A549 (cell line): ENCODE data around the gene HAUS8. TPM values are rescaled to one million over a fixed set of nuclear protein-coding genes. Genes with fewer than 3 reads are reported as not detected.

Experiments
- ATAC-seq, 2 experiments: fragments of 200-7000 bp in 1 of 2; fragments of >200 bp in 1 of 2; cut with Nextera tagmentation in 1 of 2; cut with Tn5 transposase in 1 of 2; 3 replicates each; pipeline versions ENCODE4 v1.8.0 to v1.9.1; 2018 to 2020; ENCODE audit warnings: mild to moderate bottlenecking in 1 of 2, moderate library complexity in 1 of 2
- CTCF ChIA-PET: fragments of 300-600 bp; sonication (Branson Sonifier 250); formaldehyde crosslinking; extraction: SDS; loops from one replicate; lab custom pipeline; 2021; ENCODE audit warnings: antibody characterized with exemption, inconsistent platforms; lab: Yijun Ruan, JAX
- POLR2A ChIA-PET: fragments of 350-600 bp; formaldehyde crosslinking; extraction: SDS; loops from one replicate; lab custom pipeline; 2021; ENCODE audit warnings: antibody characterized with exemption, inconsistent platforms; lab: Yijun Ruan, JAX
- DNase-seq, 2 experiments: peaks; one replicate each; pipeline versions ENCODE4 v3.0.0 to v3.0.0-alpha.2; 2011 to 2016; ENCODE audit warnings: low read depth in 1 of 2, low spot score in 1 of 2
- FAIRE-seq: peaks from 2 replicates; lab custom pipeline; 2011; peaks lifted over from hg19 to GRCh38; lab: Jason Lieb, UNC
- H3K27ac ChIP-seq, 2 experiments: fragments of >200 bp; sonication (Bioruptor Twin); formaldehyde crosslinking; 3 replicates each; pipeline ENCODE4 v1.5.1; 2016 to 2017
- H3K4me1 ChIP-seq: fragments of >200 bp; sonication (Bioruptor Twin); formaldehyde crosslinking; 3 replicates; pipeline ENCODE4 v1.6.1; 2016
- H3K4me2 ChIP-seq: fragments of >200 bp; sonication (Bioruptor Twin); formaldehyde crosslinking; 3 replicates; pipeline ENCODE4 v1.6.1; 2016
- H3K4me3 ChIP-seq: fragments of >200 bp; sonication (Bioruptor Twin); formaldehyde crosslinking; 3 replicates; pipeline ENCODE4 v1.5.1; 2016
- H3K9me3 ChIP-seq: fragments of >200 bp; sonication (Bioruptor Twin); formaldehyde crosslinking; 3 replicates; pipeline ENCODE4 v1.6.1; 2016
- CBX2 ChIP-seq: fragments of 200-600 bp; sonication (generic); IDR thresholded peaks from 2 replicates; pipeline ENCODE4 v1.6.1; 2016; ENCODE audit warnings: low read depth, mild to moderate bottlenecking, borderline replicate concordance
- EHF ChIP-seq: fragments of 250-450 bp; sonication (Bioruptor Pico); IDR thresholded peaks from 2 replicates; pipeline ENCODE4 v1.5.0; 2020; ENCODE audit warnings: mild to moderate bottlenecking
- EHMT2 ChIP-seq: fragments of 200-600 bp; sonication (generic); IDR thresholded peaks from 2 replicates; pipeline ENCODE4 v1.6.1; 2016; ENCODE audit warnings: antibody characterized with exemption, low read depth, mild to moderate bottlenecking, moderate library complexity
- ESRRA ChIP-seq: fragments of 150-350 bp; IDR thresholded peaks from 2 replicates; pipeline ENCODE4 v1.6.1; 2014; ENCODE audit warnings: mild to moderate bottlenecking, low read length, borderline replicate concordance
- FOSL2 ChIP-seq, 2 experiments: fragments of 450-650 bp in 1 of 2; fragments of >200 bp in 1 of 2; sonication (Bioruptor Twin) in 1 of 2; formaldehyde crosslinking; IDR thresholded peaks; 2 replicates each; pipeline versions ENCODE4 v1.5.0 to v1.6.1; 2016 to 2020; ENCODE audit warnings: mild to moderate bottlenecking in 1 of 2, moderate library complexity in 1 of 2
- HDAC2 ChIP-seq: fragments of 200-600 bp; sonication (generic); IDR thresholded peaks from 2 replicates; pipeline ENCODE4 v1.6.1; 2016
- HOXB13 ChIP-seq: fragments of 250-450 bp; sonication (Bioruptor Pico); IDR thresholded peaks from 2 replicates; pipeline ENCODE4 v1.5.0; 2020; ENCODE audit warnings: low read depth, mild to moderate bottlenecking, moderate library complexity
- JUNB ChIP-seq: fragments of >200 bp; sonication (Bioruptor Twin); formaldehyde crosslinking; IDR thresholded peaks from 2 replicates; pipeline ENCODE4 v1.6.1; 2016
- MAZ ChIP-seq: fragments of 150-350 bp; IDR thresholded peaks from 2 replicates; pipeline ENCODE4 v1.6.1; 2014; ENCODE audit warnings: antibody characterized with exemption, low read depth, low read length, borderline replicate concordance
- MYC ChIP-seq: IDR thresholded peaks from 2 replicates; pipeline ENCODE4 v1.6.1; 2012; ENCODE audit warnings: mild to moderate bottlenecking, inconsistent platforms, low read length, improper control_type of control experiment, borderline replicate concordance
- NFE2L2 ChIP-seq: fragments of 150-350 bp; conservative IDR thresholded peaks from 2 replicates; pipeline ENCODE4 v1.6.1; 2014; ENCODE audit warnings: low read length
- NR3C1 ChIP-seq: fragments of >200 bp; sonication (Bioruptor Twin); formaldehyde crosslinking; IDR thresholded peaks from 3 replicates; pipeline ENCODE4 v1.6.1; 2017
- PHF8 ChIP-seq: fragments of 200-600 bp; sonication (generic); IDR thresholded peaks from 2 replicates; pipeline ENCODE4 v1.6.1; 2016; ENCODE audit warnings: low read depth, mild to moderate bottlenecking, antibody characterized with exemption, moderate library complexity, borderline replicate concordance
- RARB ChIP-seq: fragments of 250-450 bp; sonication (Bioruptor Pico); IDR thresholded peaks from 2 replicates; pipeline ENCODE4 v1.8.0; 2021; ENCODE audit warnings: mild to moderate bottlenecking, moderate library complexity
- TP53 ChIP-seq: fragments of 250-450 bp; sonication (Bioruptor Pico); IDR thresholded peaks from 2 replicates; pipeline ENCODE4 v1.5.0; 2021; ENCODE audit warnings: mild to moderate bottlenecking, moderate library complexity
- ZC3H11A ChIP-seq: fragments of 450-650 bp; IDR thresholded peaks from 2 replicates; pipeline ENCODE4 v1.6.1; 2014; ENCODE audit warnings: antibody characterized with exemption, mild to moderate bottlenecking
- ZNF302 ChIP-seq: fragments of 250-450 bp; sonication (Bioruptor Pico); IDR thresholded peaks from 2 replicates; pipeline ENCODE4 v1.9.0; 2021; ENCODE audit warnings: inconsistent platforms, mild to moderate bottlenecking, moderate library complexity
- WGBS: methylation state at CpG from one replicate; pipeline ENCODE4 v1.1.6; 2017; ENCODE audit errors: missing lambda C conversion rate; 5-methylcytosine and 5-hydroxymethylcytosine counted together
- polyA plus RNA-seq, 4 experiments: library from polyadenylated mRNA; depleted of rRNA in 3 of 4; stranded (reverse); fragments of >200 nt; fragmentation: RNase III in 1 of 4; extraction: RNeasy Plus Mini Kit Qiagen cat#74134 plus additional on column Dnase treatment in 1 of 4; gene quantifications; 2 replicates in 3 of 4; 3 replicates in 1 of 4; pipeline ENCODE4 v1.2.3, GENCODE V29; 2011 to 2017
- TF ChIP-seq, protein P1 (sequence below): IDR thresholded peaks from 2 replicates; pipeline ENCODE4 v1.6.1; 2012; ENCODE audit warnings: low read depth, borderline replicate concordance
- TF ChIP-seq, protein P2 (sequence below): fragments of 250-450 bp; sonication (Bioruptor Pico); IDR thresholded peaks from 2 replicates; pipeline ENCODE4 v1.5.0; 2021; ENCODE audit warnings: mild to moderate bottlenecking, moderate library complexity, borderline replicate concordance
- TF ChIP-seq, protein P3 (sequence below): fragments of >200 bp; sonication (Bioruptor Twin); formaldehyde crosslinking; IDR thresholded peaks from 3 replicates; pipeline ENCODE4 v1.6.1; 2016
- TF ChIP-seq, protein P4 (sequence below): fragments of >200 bp; sonication (Bioruptor Twin); formaldehyde crosslinking; IDR thresholded peaks from 3 replicates; pipeline ENCODE4 v1.5.1; 2016

The HAUS8 gene
- polyA plus RNA-seq, 2 of the 4 experiments (the other 2 are of a cell fraction), result 15.1 to 16.2 TPM

DNA sequence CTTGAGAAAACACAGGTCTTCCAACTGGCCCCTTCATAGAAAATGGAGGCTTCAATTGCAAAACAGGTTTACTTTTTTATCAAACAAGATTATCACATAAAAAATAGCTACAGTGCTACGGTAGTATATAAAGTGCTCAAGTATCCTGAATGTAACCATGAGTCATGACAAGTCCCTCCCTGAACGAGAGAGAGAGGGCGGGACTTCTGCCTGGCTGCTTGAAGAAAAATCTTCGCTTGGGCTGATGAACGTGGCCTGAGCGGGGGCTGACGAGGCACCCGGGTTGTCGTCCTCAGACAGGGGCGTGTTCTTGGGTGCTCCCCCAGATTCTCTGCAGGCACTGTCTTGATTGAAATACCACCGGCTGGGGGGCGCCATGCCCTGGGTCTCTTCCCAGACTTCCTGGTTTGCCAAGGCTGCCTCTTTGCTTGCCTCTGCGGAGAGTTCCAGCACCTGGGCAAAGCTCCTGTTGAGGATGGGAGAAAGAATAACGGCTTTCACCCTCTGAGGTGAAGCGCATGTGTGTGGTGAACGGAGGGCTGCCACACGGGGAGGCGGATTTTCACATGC lies 25.5 kb downstream of the HAUS8 start:
- 0 out of 6 replicates have a peak, but pooled peaks of 1 of the 2 experiments have one; percentile 41 for ATAC-seq
- FAIRE-seq, result no peak
- DNase-seq, result peak in 1 of 2 experiments; percentile 16
- CTCF ChIA-PET, result interaction anchor here (1.5 to 3.5 kb wide), 2 partner anchors 270 to 278 kb away, joined by 5 to 41 read pairs; no protein-coding TSS in a partner anchor
- no peak for TF ChIP-seq PHF8
- no peak for TF ChIP-seq MAZ
- TF ChIP-seq, protein P1, sequence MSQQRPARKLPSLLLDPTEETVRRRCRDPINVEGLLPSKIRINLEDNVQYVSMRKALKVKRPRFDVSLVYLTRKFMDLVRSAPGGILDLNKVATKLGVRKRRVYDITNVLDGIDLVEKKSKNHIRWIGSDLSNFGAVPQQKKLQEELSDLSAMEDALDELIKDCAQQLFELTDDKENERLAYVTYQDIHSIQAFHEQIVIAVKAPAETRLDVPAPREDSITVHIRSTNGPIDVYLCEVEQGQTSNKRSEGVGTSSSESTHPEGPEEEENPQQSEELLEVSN, result no peak
- TF ChIP-seq TP53 (CRISPR knock-in tag), result no peak
- no peak for TF ChIP-seq NR3C1
- TF ChIP-seq, protein P2, sequence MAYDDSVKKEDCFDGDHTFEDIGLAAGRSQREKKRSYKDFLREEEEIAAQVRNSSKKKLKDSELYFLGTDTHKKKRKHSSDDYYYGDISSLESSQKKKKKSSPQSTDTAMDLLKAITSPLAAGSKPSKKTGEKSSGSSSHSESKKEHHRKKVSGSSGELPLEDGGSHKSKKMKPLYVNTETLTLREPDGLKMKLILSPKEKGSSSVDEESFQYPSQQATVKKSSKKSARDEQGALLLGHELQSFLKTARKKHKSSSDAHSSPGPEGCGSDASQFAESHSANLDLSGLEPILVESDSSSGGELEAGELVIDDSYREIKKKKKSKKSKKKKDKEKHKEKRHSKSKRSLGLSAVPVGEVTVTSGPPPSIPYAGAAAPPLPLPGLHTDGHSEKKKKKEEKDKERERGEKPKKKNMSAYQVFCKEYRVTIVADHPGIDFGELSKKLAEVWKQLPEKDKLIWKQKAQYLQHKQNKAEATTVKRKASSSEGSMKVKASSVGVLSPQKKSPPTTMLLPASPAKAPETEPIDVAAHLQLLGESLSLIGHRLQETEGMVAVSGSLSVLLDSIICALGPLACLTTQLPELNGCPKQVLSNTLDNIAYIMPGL (CRISPR knock-in tag), result no peak
- no peak for TF ChIP-seq ZC3H11A
- no peak for TF ChIP-seq HOXB13 (CRISPR knock-in tag)
- no peak for TF ChIP-seq FOSL2 (IDR thresholded peaks at IDR 0.05)
- TF ChIP-seq FOSL2 (CRISPR knock-in tag; IDR thresholded peaks at IDR 0.05), result no peak
- 86% methylated on average over 18 of the region's 18 CpGs for WGBS
- no peak overlapping the region for H3K4me2 ChIP-seq
- no peak overlapping the region for H3K4me3 ChIP-seq
- no peaks in the 10 kb centered on the region for H3K4me1 ChIP-seq
- POLR2A ChIA-PET, result no interaction called here
- no peaks in the 10 kb centered on the region for H3K9me3 ChIP-seq
- no peak overlapping the region for H3K27ac ChIP-seq

DNA sequence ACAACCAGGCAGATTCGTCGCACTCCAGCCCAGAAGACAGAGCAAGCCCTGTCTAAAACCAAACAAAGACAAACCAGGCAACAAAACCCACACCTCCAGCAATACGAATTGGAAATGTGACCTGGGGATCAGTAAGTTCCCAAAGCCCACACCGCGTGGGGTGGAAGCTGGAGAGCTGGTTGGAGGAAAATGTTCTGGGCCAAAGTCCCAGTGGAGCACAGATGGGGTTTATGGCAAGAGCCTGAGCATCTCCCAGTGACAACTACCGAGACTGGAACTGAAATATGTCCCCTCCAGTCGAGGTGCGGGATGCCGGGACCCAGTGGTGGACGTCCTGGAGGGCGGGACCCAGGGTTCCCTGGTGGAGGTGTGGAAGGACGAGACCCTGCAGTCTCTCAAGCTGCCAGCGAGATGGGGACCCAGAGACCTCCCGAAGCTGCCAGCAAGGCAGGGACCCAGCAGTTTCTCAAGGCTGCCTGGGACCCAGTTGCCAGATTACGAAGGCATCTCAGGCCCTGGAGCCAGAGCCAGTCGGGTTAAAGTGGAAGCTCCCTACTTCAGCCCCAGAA lies 26.3 kb downstream of the HAUS8 start:
- ATAC-seq (no peak), FAIRE-seq (no peak), DNase-seq (no peak)
- ChIA-PET CTCF (interaction anchor here (1.5 kb wide), 1 partner anchor 269 kb away, joined by 5 read pairs; no protein-coding TSS in a partner anchor), POLR2A (no interaction called here)
- TF ChIP-seq NR3C1 (no peak), TP53 (CRISPR knock-in tag) (no peak), ZC3H11A (no peak), NFE2L2 (no peak), MYC (no peak), EHF (CRISPR knock-in tag) (no peak), HDAC2 (no peak), ZNF302 (no peak), PHF8 (no peak), RARB (CRISPR knock-in tag) (no peak), ESRRA (no peak), JUNB (no peak), EHMT2 (no peak), CBX2 (no peak)
- TF ChIP-seq, protein P3, sequence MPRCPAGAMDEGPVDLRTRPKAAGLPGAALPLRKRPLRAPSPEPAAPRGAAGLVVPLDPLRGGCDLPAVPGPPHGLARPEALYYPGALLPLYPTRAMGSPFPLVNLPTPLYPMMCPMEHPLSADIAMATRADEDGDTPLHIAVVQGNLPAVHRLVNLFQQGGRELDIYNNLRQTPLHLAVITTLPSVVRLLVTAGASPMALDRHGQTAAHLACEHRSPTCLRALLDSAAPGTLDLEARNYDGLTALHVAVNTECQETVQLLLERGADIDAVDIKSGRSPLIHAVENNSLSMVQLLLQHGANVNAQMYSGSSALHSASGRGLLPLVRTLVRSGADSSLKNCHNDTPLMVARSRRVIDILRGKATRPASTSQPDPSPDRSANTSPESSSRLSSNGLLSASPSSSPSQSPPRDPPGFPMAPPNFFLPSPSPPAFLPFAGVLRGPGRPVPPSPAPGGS, result no peak
- TF ChIP-seq, protein P1, result no peak
- TF ChIP-seq, protein P4, sequence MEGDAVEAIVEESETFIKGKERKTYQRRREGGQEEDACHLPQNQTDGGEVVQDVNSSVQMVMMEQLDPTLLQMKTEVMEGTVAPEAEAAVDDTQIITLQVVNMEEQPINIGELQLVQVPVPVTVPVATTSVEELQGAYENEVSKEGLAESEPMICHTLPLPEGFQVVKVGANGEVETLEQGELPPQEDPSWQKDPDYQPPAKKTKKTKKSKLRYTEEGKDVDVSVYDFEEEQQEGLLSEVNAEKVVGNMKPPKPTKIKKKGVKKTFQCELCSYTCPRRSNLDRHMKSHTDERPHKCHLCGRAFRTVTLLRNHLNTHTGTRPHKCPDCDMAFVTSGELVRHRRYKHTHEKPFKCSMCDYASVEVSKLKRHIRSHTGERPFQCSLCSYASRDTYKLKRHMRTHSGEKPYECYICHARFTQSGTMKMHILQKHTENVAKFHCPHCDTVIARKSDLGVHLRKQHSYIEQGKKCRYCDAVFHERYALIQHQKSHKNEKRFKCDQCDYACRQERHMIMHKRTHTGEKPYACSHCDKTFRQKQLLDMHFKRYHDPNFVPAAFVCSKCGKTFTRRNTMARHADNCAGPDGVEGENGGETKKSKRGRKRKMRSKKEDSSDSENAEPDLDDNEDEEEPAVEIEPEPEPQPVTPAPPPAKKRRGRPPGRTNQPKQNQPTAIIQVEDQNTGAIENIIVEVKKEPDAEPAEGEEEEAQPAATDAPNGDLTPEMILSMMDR, result no peak
- no peaks in the 10 kb centered on the region for H3K9me3 ChIP-seq
- H3K4me1 ChIP-seq, result no peaks in the 10 kb centered on the region
- H3K4me2 ChIP-seq, result no peak overlapping the region
- no peak overlapping the region for H3K27ac ChIP-seq
- H3K4me3 ChIP-seq, result no peak overlapping the region
- 93% methylated on average over 16 of the region's 16 CpGs for WGBS
